HEK293 (cell line): ENCODE data around the gene MRPS2.

ENCODE experiments used
- CTCF ChIA-PET: fragments of 350-600 bp; formaldehyde crosslinking; extraction: SDS; loops from one replicate; lab custom pipeline; 2021; ENCODE audit warnings: antibody characterized with exemption; lab: Yijun Ruan, JAX
- POLR2A ChIA-PET: fragments of 300-600 bp; formaldehyde crosslinking; extraction: SDS; loops from one replicate; lab custom pipeline; 2020; ENCODE audit warnings: antibody characterized with exemption, inconsistent platforms; lab: Yijun Ruan, JAX
- H3K27ac ChIP-seq: fragments of 200-500 bp; sonication (Bioruptor generic); 2 replicates; pipeline ENCODE4 v1.5.1; 2014; ENCODE audit warnings: low read depth, low read length, control low read depth, inconsistent platforms; ENCODE audit errors: extremely low read depth
- H3K36me3 ChIP-seq, 2 experiments: fragments of 200-500 bp in 1 of 2; sonication (Bioruptor generic) in 1 of 2; 1 replicate in 1 of 2; 2 replicates in 1 of 2; pipeline ENCODE4 v1.5.1; 2014 to 2017; ENCODE audit warnings: inconsistent platforms in 2 of 2, low read length in 2 of 2; ENCODE audit not compliant: control insufficient read depth in 2 of 2, insufficient read depth in 1 of 2
- H3K4me1 ChIP-seq: fragments of 200-500 bp; sonication (Bioruptor generic); 2 replicates; pipeline ENCODE4 v1.5.1; 2014; ENCODE audit warnings: mild to moderate bottlenecking, low read length, inconsistent platforms; ENCODE audit not compliant: control insufficient read depth, insufficient read depth
- H3K4me3 ChIP-seq: 2 replicates; pipeline ENCODE4 v1.5.1; 2011; ENCODE audit warnings: low read depth, mild to moderate bottlenecking, control low read depth, low read length, moderate library complexity
- H3K9me3 ChIP-seq: fragments of 200-500 bp; sonication (Bioruptor generic); 2 replicates; pipeline ENCODE4 v1.5.1; 2014; ENCODE audit warnings: low read depth, low read length, inconsistent platforms; ENCODE audit not compliant: control insufficient read depth, insufficient read depth
- HOXA7 ChIP-seq: sonication (generic); formaldehyde crosslinking; IDR thresholded peaks from 2 replicates; pipeline ENCODE4 v1.8.1; 2022; ENCODE audit warnings: missing genetic modification reagents, borderline replicate concordance
- KLF16 ChIP-seq: fragments of 450-650 bp; formaldehyde crosslinking; IDR thresholded peaks from 2 replicates; pipeline ENCODE4 v1.5.1; 2017; ENCODE audit warnings: missing biosample characterization, missing genetic modification characterization
- SP2 ChIP-seq: fragments of 450-650 bp; formaldehyde crosslinking; IDR thresholded peaks from 2 replicates; pipeline ENCODE4 v1.5.1; 2016; ENCODE audit warnings: missing biosample characterization, missing genetic modification characterization
- ZBTB8A ChIP-seq: fragments of 450-650 bp; formaldehyde crosslinking; IDR thresholded peaks from 2 replicates; pipeline ENCODE4 v1.5.1; 2016; ENCODE audit warnings: missing biosample characterization, missing genetic modification characterization
- ZFHX2 ChIP-seq: fragments of 450-650 bp; formaldehyde crosslinking; conservative IDR thresholded peaks from 2 replicates; pipeline ENCODE4 v1.5.1; 2016; ENCODE audit warnings: missing biosample characterization, missing genetic modification characterization
- ZIC2 ChIP-seq: fragments of 450-650 bp; formaldehyde crosslinking; IDR thresholded peaks from 2 replicates; pipeline ENCODE4 v1.5.1; 2016; ENCODE audit warnings: missing biosample characterization, missing genetic modification characterization
- ZNF157 ChIP-seq: fragments of 450-650 bp; formaldehyde crosslinking; IDR thresholded peaks from 2 replicates; pipeline ENCODE4 v1.5.1; 2016; ENCODE audit warnings: missing biosample characterization, missing genetic modification characterization
- ZNF184 ChIP-seq: fragments of 450-650 bp; IDR thresholded peaks from 2 replicates; pipeline ENCODE4 v1.5.1; 2018; ENCODE audit warnings: missing biosample characterization, mild to moderate bottlenecking, missing genetic modification characterization
- ZNF221 ChIP-seq: fragments of 450-650 bp; formaldehyde crosslinking; IDR thresholded peaks from 2 replicates; pipeline ENCODE4 v1.5.1; 2017; ENCODE audit warnings: missing biosample characterization, missing genetic modification characterization, borderline replicate concordance
- ZNF248 ChIP-seq: fragments of 450-650 bp; formaldehyde crosslinking; IDR thresholded peaks from 2 replicates; pipeline ENCODE4 v1.5.1; 2017; ENCODE audit warnings: missing biosample characterization, missing genetic modification characterization
- ZNF292 ChIP-seq: fragments of 450-650 bp; formaldehyde crosslinking; IDR thresholded peaks from 2 replicates; pipeline ENCODE4 v1.5.1; 2016; ENCODE audit warnings: low read depth, missing biosample characterization, missing genetic modification characterization, borderline replicate concordance
- ZNF341 ChIP-seq: fragments of 450-650 bp; formaldehyde crosslinking; IDR thresholded peaks from 2 replicates; pipeline ENCODE4; 2016; ENCODE audit warnings: low read depth, missing biosample characterization, missing genetic modification characterization
- ZNF354C ChIP-seq: fragments of 450-650 bp; formaldehyde crosslinking; IDR thresholded peaks from 2 replicates; pipeline ENCODE4 v1.5.1; 2016; ENCODE audit warnings: missing biosample characterization, missing genetic modification characterization, low read depth, borderline replicate concordance
- ZNF449 ChIP-seq: fragments of 450-650 bp; formaldehyde crosslinking; IDR thresholded peaks from 2 replicates; pipeline ENCODE4 v1.5.1; 2017; ENCODE audit warnings: missing biosample characterization, mild to moderate bottlenecking, missing genetic modification characterization, moderate library complexity
- ZNF514 ChIP-seq: fragments of 450-650 bp; formaldehyde crosslinking; IDR thresholded peaks from 2 replicates; pipeline ENCODE4 v1.5.1; 2016; ENCODE audit warnings: missing biosample characterization, missing genetic modification characterization
- ZNF544 ChIP-seq: fragments of 450-650 bp; formaldehyde crosslinking; IDR thresholded peaks from 2 replicates; pipeline ENCODE4 v1.5.0; 2017; ENCODE audit warnings: missing biosample characterization, missing genetic modification characterization
- ZNF561 ChIP-seq: fragments of 450-650 bp; IDR thresholded peaks from 2 replicates; pipeline ENCODE4 v1.5.1; 2018; ENCODE audit warnings: missing biosample characterization, missing genetic modification characterization, borderline replicate concordance
- ZNF621 ChIP-seq: fragments of 450-650 bp; formaldehyde crosslinking; IDR thresholded peaks from 2 replicates; pipeline ENCODE4 v1.5.1; 2017; ENCODE audit warnings: missing biosample characterization, missing genetic modification characterization
- ZNF645 ChIP-seq: fragments of 450-650 bp; formaldehyde crosslinking; IDR thresholded peaks from 2 replicates; pipeline ENCODE4; 2016; ENCODE audit warnings: missing biosample characterization, missing genetic modification characterization
- ZNF707 ChIP-seq: fragments of 450-650 bp; formaldehyde crosslinking; IDR thresholded peaks from 2 replicates; pipeline ENCODE4 v1.5.1; 2016; ENCODE audit warnings: missing biosample characterization, missing genetic modification characterization
- ZNF777 ChIP-seq: fragments of 450-650 bp; formaldehyde crosslinking; IDR thresholded peaks from 2 replicates; pipeline ENCODE4 v1.5.1; 2017; ENCODE audit warnings: missing biosample characterization, missing genetic modification characterization, borderline replicate concordance
- ZNF830 ChIP-seq: fragments of 450-650 bp; IDR thresholded peaks from 2 replicates; pipeline ENCODE4 v1.5.0; 2018; ENCODE audit warnings: missing biosample characterization, missing genetic modification characterization, low read depth, mild to moderate bottlenecking, moderate library complexity
- TF ChIP-seq, protein P1 (sequence below): fragments of 450-650 bp; IDR thresholded peaks from 2 replicates; pipeline ENCODE4 v1.5.1; 2018; ENCODE audit warnings: missing biosample characterization, mild to moderate bottlenecking, missing genetic modification characterization

MRPS2 gene

GRCh38 chr9:135500071-135500524, 384 bp upstream of the MRPS2 start (continued):
- no peak for TF ChIP-seq ZNF449 (tag by site-specific recombination)

DNA sequence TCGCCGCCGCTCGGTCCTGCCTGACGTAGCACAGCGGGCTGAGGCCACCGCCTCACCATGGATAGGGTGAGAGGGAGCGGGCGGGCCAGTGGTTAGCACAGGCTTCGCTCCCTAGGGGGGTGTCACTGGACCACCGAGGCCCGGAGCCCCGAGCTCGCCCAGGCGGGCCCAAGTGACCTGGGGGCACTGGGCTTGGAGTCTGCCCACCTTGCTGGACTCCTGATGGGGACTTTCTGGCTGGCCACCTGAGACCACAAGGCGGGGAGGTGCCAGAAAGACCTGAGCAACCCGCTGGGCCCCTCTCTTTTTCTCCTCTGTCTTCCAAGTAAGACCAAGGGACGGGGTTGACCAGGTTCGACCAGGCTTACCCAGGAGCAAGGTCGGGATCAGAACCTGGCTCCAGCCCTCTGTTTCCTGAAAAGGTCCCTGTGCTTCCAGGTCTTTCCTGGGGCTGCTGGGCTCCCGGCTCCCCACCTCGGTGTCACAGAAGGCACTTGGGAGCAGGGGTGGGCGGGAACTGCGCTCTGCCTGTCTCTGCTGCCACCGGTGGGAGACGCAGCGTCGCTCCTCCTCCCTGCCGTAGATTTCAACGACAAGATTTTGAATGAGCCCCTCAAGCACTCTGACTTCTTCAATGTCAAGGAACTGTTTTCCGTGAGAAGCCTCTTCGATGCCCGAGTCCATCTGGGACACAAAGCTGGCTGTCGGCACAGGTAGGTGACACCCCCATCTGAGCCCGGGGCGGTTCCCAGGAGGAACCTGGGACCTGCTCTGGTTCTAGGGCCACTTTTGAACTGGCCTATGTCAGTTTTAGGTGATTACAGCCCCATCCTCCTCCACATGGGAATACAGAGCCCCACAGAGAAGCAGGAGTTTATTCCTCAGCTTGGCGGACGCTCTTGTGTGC, 1.0 kb downstream of the MRPS2 start:
- POLR2A ChIA-PET: no interaction called here
- peak overlapping the region; percentile 87 for H3K4me3 ChIP-seq
- H3K4me1 ChIP-seq: peaks cover 3% of the 10 kb centered on the region; the same call in 1 of the 2 replicates
- CTCF ChIA-PET: no interaction called here
- H3K36me3 ChIP-seq: peaks cover 0 to 38% of the 10 kb centered on the region in 2 experiments; a peak in 2 of 3 replicates
- no peaks in the 10 kb centered on the region for H3K9me3 ChIP-seq
- H3K27ac ChIP-seq: peak overlapping the region; percentile 89; the same call in 1 of the 2 replicates
- TF ChIP-seq ZBTB8A (tag by site-specific recombination) (0 out of 2 replicates have a peak, but pooled peaks have one; percentile 1), ZNF248 (tag by site-specific recombination) (no peak), SP2 (tag by site-specific recombination) (0 out of 2 replicates have a peak, but pooled peaks have one; percentile 8), ZNF645 (tag by site-specific recombination) (no peak), HOXA7 (CRISPR knock-in tag) (no peak), ZNF449 (tag by site-specific recombination) (0 out of 2 replicates have a peak, but pooled peaks have one; percentile 10), ZNF292 (tag by site-specific recombination) (no peak), ZIC2 (tag by site-specific recombination) (peak; percentile 5; the same call in 1 of the 2 replicates), ZNF184 (tag by site-specific recombination) (no peak)

DNA sequence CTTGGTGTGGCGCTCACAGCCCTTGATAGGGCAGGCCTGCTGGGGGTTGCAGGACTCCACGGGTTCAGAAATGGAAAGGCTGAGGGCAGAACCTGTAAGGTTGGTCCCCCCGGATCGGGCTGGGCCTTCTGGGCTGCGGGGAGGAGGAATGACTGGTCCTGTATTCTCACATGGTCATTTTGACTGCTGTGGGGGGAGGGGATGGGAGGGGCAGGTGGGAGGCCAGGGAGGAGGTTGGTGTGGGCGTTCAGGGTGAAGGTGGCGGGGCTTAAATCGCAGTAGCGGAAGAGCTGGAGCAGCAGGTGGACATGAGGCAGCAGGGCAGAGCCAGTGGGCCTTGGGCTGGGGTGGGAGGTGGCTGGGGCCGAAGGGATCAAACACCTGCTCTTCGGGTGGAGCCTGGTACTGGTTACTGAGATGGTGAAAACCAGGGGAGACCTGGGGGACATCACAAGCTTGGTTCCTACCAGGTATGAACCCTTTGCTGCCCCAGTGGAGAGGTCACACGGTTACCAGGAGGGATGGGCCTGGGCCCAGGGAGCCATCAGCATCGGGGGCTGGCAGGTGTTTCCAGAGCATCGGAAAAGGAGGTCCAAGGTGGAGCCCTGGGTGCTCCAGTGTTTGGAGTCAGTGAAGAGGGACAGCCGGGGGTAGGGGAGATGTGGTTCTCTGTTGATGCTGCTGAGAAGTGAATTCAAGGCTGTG, 1.8 kb downstream of the MRPS2 start:
- Histone ChIP-seq H3K27ac (no peak overlapping the region), H3K36me3 (peaks cover 0 to 38% of the 10 kb centered on the region in 2 experiments; a peak in 2 of 3 replicates), H3K4me1 (peaks cover 3% of the 10 kb centered on the region; the same call in 1 of the 2 replicates), H3K4me3 (no peak overlapping the region), H3K9me3 (no peaks in the 10 kb centered on the region)
- POLR2A ChIA-PET: no interaction called here
- CTCF ChIA-PET: no interaction called here
- no peak for TF ChIP-seq ZNF157 (tag by site-specific recombination)
- TF ChIP-seq ZNF777: no peak
- TF ChIP-seq, protein P1, sequence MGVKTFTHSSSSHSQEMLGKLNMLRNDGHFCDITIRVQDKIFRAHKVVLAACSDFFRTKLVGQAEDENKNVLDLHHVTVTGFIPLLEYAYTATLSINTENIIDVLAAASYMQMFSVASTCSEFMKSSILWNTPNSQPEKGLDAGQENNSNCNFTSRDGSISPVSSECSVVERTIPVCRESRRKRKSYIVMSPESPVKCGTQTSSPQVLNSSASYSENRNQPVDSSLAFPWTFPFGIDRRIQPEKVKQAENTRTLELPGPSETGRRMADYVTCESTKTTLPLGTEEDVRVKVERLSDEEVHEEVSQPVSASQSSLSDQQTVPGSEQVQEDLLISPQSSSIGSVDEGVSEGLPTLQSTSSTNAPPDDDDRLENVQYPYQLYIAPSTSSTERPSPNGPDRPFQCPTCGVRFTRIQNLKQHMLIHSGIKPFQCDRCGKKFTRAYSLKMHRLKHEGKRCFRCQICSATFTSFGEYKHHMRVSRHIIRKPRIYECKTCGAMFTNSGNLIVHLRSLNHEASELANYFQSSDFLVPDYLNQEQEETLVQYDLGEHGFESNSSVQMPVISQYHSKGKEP: no peak
- peak; percentile 33; the same call in 1 of the 2 replicates for TF ChIP-seq ZNF449 (tag by site-specific recombination)
- no peak for TF ChIP-seq ZNF221 (tag by site-specific recombination)
- no peak for TF ChIP-seq ZNF830 (tag by site-specific recombination)
- no peak for TF ChIP-seq KLF16
- no peak for TF ChIP-seq ZNF544 (tag by site-specific recombination)
- TF ChIP-seq ZNF561: no peak
- TF ChIP-seq ZNF707 (tag by site-specific recombination): no peak
- TF ChIP-seq ZNF514 (tag by site-specific recombination): no peak
- no peak for TF ChIP-seq ZNF341 (tag by site-specific recombination)
- peak; percentile 60; the same call in 1 of the 2 replicates for TF ChIP-seq ZFHX2 (tag by site-specific recombination)
- TF ChIP-seq ZNF621 (tag by site-specific recombination): no peak
- no peak for TF ChIP-seq ZNF354C (tag by site-specific recombination)
